ENCODE data around the gene METTL16.

METTL16 gene

DNA sequence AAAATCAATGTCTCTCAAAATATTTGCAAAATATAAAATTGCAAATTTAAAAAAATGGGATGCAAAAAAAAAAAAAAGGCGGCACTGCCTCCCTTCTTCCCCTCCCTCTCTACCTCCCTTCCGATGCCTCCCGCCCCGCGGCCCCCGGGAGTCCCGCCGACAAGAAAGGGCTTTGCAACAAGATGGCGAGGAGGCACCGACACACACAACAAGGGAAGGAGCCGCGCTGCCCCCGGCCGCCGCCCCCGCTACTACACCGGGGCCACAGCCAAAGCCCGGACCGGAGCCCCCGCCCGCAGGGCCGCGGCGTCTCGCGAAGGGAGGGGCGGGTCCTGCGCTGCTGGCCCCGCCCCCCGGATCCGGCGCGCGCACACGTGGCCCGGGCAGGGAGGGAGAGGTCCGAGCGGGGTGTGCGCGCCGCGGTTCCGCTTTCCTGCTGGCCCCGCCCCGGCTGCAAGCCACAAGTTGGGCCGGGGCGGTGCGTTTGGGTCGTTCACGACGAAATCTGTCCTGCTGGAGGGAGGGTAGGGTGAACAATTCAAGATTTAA is 110.7 kb downstream of the METTL16 start, which contains the start of gene MNT:
Gene MNT (minus strand): TSS at position 184 of the 549 bp plus-strand sequence. CDS start 348 bp downstream, outside the sequence.
- TF ChIP-seq, protein P1, sequence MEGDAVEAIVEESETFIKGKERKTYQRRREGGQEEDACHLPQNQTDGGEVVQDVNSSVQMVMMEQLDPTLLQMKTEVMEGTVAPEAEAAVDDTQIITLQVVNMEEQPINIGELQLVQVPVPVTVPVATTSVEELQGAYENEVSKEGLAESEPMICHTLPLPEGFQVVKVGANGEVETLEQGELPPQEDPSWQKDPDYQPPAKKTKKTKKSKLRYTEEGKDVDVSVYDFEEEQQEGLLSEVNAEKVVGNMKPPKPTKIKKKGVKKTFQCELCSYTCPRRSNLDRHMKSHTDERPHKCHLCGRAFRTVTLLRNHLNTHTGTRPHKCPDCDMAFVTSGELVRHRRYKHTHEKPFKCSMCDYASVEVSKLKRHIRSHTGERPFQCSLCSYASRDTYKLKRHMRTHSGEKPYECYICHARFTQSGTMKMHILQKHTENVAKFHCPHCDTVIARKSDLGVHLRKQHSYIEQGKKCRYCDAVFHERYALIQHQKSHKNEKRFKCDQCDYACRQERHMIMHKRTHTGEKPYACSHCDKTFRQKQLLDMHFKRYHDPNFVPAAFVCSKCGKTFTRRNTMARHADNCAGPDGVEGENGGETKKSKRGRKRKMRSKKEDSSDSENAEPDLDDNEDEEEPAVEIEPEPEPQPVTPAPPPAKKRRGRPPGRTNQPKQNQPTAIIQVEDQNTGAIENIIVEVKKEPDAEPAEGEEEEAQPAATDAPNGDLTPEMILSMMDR (conservative IDR thresholded peaks at IDR 0.05; ENCODE audit: low read depth, low read length): no peak
- peak within 1 kb of the TSS; percentile 95 for H3K4me3 ChIP-seq (ENCODE audit: low read length)
- DNase-seq (ENCODE audit: low read depth): peak; percentile 75

DNA sequence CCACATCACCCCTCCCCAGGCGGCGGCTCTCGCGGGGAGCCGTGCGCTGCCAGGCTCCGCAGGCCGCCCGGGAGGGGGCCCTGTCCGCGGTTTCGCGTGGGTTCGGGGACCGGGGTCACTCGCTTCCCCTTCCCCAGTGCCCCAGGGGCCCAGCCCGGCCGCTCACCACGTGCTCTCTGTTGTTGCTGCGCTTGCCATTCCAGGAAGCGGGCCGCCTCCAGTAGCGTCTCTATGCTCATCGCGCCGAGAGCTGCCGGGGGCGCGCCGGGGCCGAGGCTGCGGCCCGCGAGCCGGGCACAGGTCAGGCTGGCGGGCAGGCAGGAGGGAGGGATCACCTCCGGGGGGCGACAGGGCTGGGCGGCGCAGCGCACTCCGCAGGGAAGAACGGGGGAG is 111.2 kb downstream of the METTL16 start:
- DNase-seq (ENCODE audit: low read depth): no peak
- TF ChIP-seq, protein P1 (conservative IDR thresholded peaks at IDR 0.05; ENCODE audit: low read depth, low read length): no peak
- peak overlapping the region; percentile 95 for H3K4me3 ChIP-seq (ENCODE audit: low read length)

DNA sequence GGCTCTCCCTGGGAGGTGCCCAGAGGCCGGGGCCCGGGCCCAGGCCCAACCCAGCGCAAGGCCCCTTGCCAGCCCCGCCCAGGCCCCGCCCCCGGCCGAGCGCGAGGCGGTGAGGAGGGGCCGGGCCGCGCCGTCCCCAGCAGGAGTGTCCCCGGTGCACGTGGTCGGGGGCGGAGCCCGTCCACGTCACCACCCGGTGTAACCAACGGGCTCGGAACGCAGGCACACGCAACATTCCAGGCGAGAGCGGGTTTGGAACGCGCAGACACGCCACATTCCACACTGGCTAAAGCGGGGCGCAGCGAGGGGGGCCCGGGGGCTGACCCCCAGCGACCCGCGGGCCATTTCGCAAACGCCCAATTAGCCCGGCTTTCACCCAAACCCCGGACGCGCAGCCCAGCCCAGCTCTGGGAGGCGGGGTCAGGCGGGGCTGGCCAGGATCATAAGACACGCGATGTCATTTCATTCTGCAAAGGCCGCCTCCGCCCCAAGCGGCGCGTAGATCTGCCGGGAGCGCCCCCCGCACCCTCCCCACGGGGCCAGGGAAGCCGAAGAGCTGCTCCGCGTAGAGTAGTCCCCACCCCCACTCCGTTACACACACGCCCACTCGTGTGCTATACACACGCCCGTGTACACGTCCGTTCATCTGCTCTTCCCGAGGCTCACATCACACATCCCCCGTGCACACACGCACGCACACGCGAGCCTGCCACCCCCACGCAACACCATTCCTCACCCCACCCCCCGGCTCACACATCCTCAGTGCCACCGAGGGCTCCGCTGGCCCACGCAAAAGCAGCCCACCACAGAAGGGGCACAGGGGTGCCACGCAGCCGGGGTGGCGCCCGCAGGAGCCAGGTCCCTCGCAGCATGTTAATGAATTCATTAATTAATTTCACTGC is 111.9 kb downstream of the METTL16 start:
- H3K4me3 ChIP-seq (ENCODE audit: low read length): peak overlapping the region; percentile 95
- TF ChIP-seq, protein P1 (conservative IDR thresholded peaks at IDR 0.05; ENCODE audit: low read depth, low read length): no peak
- peak; percentile 95 for DNase-seq (ENCODE audit: low read depth)

DNA sequence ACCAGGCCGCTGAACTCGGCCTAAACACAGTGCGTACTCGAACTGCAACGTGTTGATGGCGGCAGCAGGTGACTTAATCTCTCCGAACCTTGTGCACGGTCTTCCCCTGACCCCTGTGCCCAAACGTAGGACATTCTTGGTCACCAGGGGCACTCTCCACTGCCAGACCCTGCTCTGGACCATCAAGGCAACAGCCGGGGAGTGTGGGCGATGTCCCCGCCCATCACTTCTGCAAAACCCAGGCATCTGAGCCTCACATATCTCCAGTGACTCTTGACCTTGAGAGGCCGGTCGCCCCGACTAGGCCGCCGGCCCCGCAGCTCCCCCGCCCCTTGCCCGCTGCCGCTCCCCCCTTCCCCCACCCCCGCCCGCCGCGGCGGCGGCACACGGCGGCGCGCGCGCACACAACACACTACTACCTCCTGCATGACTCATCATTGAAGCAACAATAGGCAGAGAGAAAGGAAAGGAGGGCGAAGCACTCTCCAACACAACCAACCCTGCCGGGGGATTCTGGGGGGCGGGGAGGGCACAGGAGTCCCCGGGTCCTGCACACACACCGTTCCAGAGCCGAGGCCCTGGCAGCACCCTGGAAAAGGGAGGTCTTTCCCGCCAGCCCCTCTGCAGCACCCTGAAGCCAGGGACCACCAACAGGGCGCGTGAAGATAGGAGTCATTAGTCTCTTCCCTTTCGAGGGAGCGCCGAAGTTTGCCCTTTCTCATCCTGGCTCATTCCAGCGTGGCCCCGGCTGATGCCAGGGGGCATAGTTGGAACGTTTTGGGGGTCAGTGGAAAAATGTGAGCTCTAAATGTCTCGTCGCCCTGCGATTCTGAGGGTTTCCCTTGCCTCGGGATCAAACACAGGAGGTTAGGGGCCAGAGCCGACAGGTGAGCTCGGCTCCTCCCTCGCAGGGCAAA is 112.8 kb downstream of the METTL16 start:
- TF ChIP-seq, protein P1 (conservative IDR thresholded peaks at IDR 0.05; ENCODE audit: low read depth, low read length): no peak
- DNase-seq (ENCODE audit: low read depth): peak; percentile 63
- peak overlapping the region; percentile 72 for H3K4me3 ChIP-seq (ENCODE audit: low read length)

DNA sequence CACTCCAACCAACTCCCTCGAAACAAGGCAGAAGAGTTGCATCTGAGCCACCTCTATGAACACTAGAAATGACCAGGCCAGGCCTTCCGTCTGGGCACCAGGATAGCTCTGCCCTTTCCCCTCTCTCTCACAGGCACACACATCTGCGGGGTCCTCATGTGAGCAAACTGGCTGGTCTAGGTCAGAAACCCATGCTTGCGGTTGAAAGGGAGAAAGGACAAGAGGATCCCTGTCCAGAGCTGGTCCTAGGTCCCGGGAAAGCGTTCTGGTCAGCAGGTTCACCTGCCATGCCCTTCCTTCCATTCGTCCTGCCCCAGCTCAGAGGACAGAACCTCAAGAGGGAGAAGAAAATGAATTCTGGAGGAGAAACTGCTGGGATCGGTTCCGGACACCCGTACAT is 113.5 kb downstream of the METTL16 start:
- DNase-seq (ENCODE audit: low read depth): no peak
- TF ChIP-seq, protein P1 (conservative IDR thresholded peaks at IDR 0.05; ENCODE audit: low read depth, low read length): no peak
- H3K4me3 ChIP-seq (ENCODE audit: low read length): peak overlapping the region; percentile 44

DNA sequence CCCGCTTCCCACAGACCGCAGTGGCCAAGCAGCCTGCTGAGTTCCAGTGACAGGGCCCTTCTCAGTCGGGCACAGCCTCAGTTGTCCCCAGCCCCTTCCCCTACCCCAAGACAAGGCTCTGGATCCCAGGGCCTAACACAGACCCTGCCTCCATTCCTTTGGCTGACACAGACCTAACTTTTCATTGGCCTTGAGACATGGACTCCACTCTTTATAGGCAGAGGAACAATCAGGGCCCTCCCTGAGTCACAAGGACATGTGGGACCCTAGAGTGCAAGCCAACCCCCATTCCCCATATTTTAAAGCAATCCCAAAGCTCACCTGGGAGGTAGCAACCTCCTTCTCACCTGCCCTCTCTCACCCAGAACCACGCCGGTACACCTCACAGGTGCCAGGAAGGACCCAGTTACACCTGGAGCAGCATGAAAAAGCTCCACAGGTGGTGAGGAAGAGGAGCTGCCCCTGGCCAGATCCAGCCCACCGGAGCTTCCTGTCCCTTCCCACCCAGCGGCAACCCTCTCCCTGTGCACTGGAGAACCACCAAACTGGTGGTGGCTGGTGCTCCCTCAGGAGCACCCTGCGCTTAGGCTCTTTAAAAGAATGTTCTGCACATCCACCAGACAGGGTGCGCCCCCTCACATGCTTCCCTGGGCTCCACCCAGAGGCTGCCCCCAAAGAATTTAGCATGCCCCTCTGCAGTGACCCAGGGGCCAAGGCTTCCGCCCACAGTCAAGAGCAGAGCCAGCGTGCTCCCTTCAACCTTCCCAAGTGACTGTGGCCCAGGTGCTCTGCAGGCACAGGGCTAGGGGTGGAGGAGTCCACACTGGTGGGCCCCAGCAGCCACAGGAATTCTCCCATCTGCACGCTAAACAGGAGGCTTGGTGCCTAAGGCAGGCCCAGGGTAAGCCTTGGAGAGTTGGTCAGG is 114.2 kb downstream of the METTL16 start:
- DNase-seq (ENCODE audit: low read depth): no peak
- TF ChIP-seq, protein P1 (conservative IDR thresholded peaks at IDR 0.05; ENCODE audit: low read depth, low read length): no peak
- peak overlapping the region; percentile 12 for H3K4me3 ChIP-seq (ENCODE audit: low read length)

All from retinal pigment epithelial cell (primary cell).